HepG2 (cell line): Measurements from ENCODE around the gene ACOXL. TPM values are rescaled to one million over a fixed set of nuclear protein-coding genes. Genes with fewer than 3 reads are reported as not detected.

Experiments
- ATAC-seq: fragments of 200-7000 bp; cut with Tn5 transposase; 3 replicates; pipeline ENCODE4 v1.9.1; 2020; ENCODE audit warnings: mild to moderate bottlenecking, moderate library complexity
- BruUV-seq: library from RNA; stranded (reverse); fragments of 400-500 nt; replicated peaks from 2 replicates; lab custom pipeline; 2021; lab: Mats Ljungman, UMichigan
- CTCF ChIA-PET: fragments of 300-600 bp; formaldehyde crosslinking; extraction: SDS; loops from one replicate; lab custom pipeline; 2021; ENCODE audit warnings: low total read pairs, inconsistent platforms, low intra/inter-chr PET ratio; lab: Yijun Ruan, JAX
- POLR2A ChIA-PET: fragments of 350-600 bp; sonication (Branson Sonifier 250); formaldehyde crosslinking; loops from one replicate; lab custom pipeline; 2020; ENCODE audit warnings: antibody characterized with exemption, inconsistent platforms; lab: Yijun Ruan, JAX
- DNase-seq: peaks from one replicate; pipeline ENCODE4 v3.0.0-alpha.2; 2015; ENCODE audit warnings: low spot score
- FAIRE-seq: peaks from 3 replicates; lab custom pipeline; 2011; peaks lifted over from hg19 to GRCh38; lab: Jason Lieb, UNC
- H2AFZ ChIP-seq: one replicate; pipeline ENCODE4 v1.6.1; 2011; ENCODE audit warnings: low read length, inconsistent platforms
- H3K27ac ChIP-seq: fragments of 300-600 bp; 3 replicates; pipeline ENCODE4 v1.8.0; 2011; ENCODE audit warnings: mixed run types, mild to moderate bottlenecking, mixed read lengths, low read length, inconsistent platforms; ENCODE audit not compliant: insufficient read depth; ENCODE audit errors: extremely low read length
- H3K27me3 ChIP-seq, 2 experiments: fragments of 200-600 bp in 1 of 2; 2 replicates in 1 of 2; 3 replicates in 1 of 2; pipeline versions ENCODE4 v1.6.0 to v1.8.0; 2011; ENCODE audit warnings: low read length in 2 of 2, mild to moderate bottlenecking in 2 of 2, moderate library complexity in 2 of 2, inconsistent platforms in 1 of 2; ENCODE audit not compliant: insufficient read depth in 2 of 2, control insufficient read depth in 1 of 2
- H3K36me3 ChIP-seq, 2 experiments: fragments of 200-600 bp in 1 of 2; replicated peaks in 1 of 2; 2 replicates in 1 of 2; 3 replicates in 1 of 2; pipeline versions ENCODE4 v1.5.1 to v1.8.0; 2011; ENCODE audit warnings: low read length in 2 of 2, inconsistent platforms in 1 of 2; ENCODE audit not compliant: insufficient read depth in 2 of 2, control insufficient read depth in 1 of 2
- H3K4me1 ChIP-seq: 2 replicates; pipeline ENCODE4 v1.5.1; 2012; ENCODE audit warnings: low read length, inconsistent platforms; ENCODE audit not compliant: insufficient read depth
- H3K4me2 ChIP-seq: 2 replicates; pipeline ENCODE4 v1.6.0; 2011; ENCODE audit warnings: low read depth, low read length, inconsistent platforms
- H3K4me3 ChIP-seq, 3 experiments: fragments of 200-600 bp in 1 of 3; sonication (generic), shearing (Covaris generic) in 1 of 3; replicated peaks in 1 of 3; 2 replicates each; pipeline ENCODE4 v1.5.1; 2011 to 2016; ENCODE audit warnings: low read length in 3 of 3, inconsistent platforms in 2 of 3, low read depth in 2 of 3, mild to moderate bottlenecking in 2 of 3, control low read depth in 1 of 3, mixed read lengths in 1 of 3; ENCODE audit not compliant: insufficient read depth in 1 of 3
- H3K79me2 ChIP-seq: one replicate; pipeline ENCODE4 v1.6.1; 2011; ENCODE audit warnings: low read length, inconsistent platforms; ENCODE audit not compliant: insufficient read depth
- H3K9ac ChIP-seq: 2 replicates; pipeline ENCODE4 v1.6.0; 2011; ENCODE audit warnings: mild to moderate bottlenecking, low read depth, low read length, inconsistent platforms; ENCODE audit not compliant: insufficient read depth
- H3K9me3 ChIP-seq: 2 replicates; pipeline ENCODE4 v1.5.1; 2012; ENCODE audit warnings: mild to moderate bottlenecking, low read length
- H4K20me1 ChIP-seq: 2 replicates; pipeline ENCODE4 v1.6.0; 2011; ENCODE audit warnings: inconsistent platforms, mild to moderate bottlenecking, low read length, moderate library complexity; ENCODE audit not compliant: insufficient read depth
- AKNA ChIP-seq: sonication (generic); formaldehyde crosslinking; IDR thresholded peaks from 2 replicates; pipeline ENCODE4 v1.4.0; 2020; ENCODE audit warnings: missing genetic modification reagents, borderline replicate concordance
- ATF7 ChIP-seq, 2 experiments: fragments of 450-650 bp in 1 of 2; sonication (generic) in 1 of 2; formaldehyde crosslinking in 1 of 2; IDR thresholded peaks; 2 replicates each; pipeline versions ENCODE4 v1.4.0 to v1.6.1; 2016 to 2020; ENCODE audit warnings: antibody characterized with exemption in 1 of 2, mild to moderate bottlenecking in 1 of 2, missing genetic modification reagents in 1 of 2
- DDIT3 ChIP-seq: sonication (generic); formaldehyde crosslinking; IDR thresholded peaks from 2 replicates; pipeline ENCODE4 v1.4.0; 2020; ENCODE audit warnings: mild to moderate bottlenecking, missing genetic modification reagents
- ERF ChIP-seq: IDR thresholded peaks from 2 replicates; pipeline ENCODE4 v1.6.1; 2018; ENCODE audit warnings: missing biosample characterization, missing genetic modification reagents
- IRF2 ChIP-seq: IDR thresholded peaks from 2 replicates; pipeline ENCODE4 v1.6.1; 2018; ENCODE audit warnings: missing genetic modification reagents, missing compliant biosample characterization
- KDM6A ChIP-seq: IDR thresholded peaks from 2 replicates; pipeline ENCODE4 v1.6.1; 2016; ENCODE audit warnings: low read depth
- MATR3 ChIP-seq: sonication (generic); formaldehyde crosslinking; IDR thresholded peaks from 2 replicates; pipeline ENCODE4 v1.4.0; 2020; ENCODE audit warnings: missing genetic modification reagents
- NRL ChIP-seq: sonication (generic); formaldehyde crosslinking; IDR thresholded peaks from 2 replicates; pipeline ENCODE4 v1.5.0; 2020; ENCODE audit warnings: missing genetic modification reagents, mild to moderate bottlenecking, moderate library complexity, borderline replicate concordance
- PRDM10 ChIP-seq: sonication (generic); formaldehyde crosslinking; IDR thresholded peaks from 2 replicates; pipeline ENCODE4 v1.4.0; 2020; ENCODE audit warnings: low read depth, missing genetic modification reagents
- SMYD3 ChIP-seq: sonication (generic); formaldehyde crosslinking; IDR thresholded peaks from 2 replicates; pipeline ENCODE4 v1.8.1; 2023; ENCODE audit warnings: mild to moderate bottlenecking, missing genetic modification reagents
- WIZ ChIP-seq: sonication (generic); formaldehyde crosslinking; IDR thresholded peaks from 2 replicates; pipeline ENCODE4 v1.5.1; 2020; ENCODE audit warnings: mild to moderate bottlenecking, missing genetic modification reagents
- WGBS: methylation state at CpG from one replicate; pipeline ENCODE4 v1.1.6; 2017; ENCODE audit warnings: low lambda C conversion rate; 5-methylcytosine and 5-hydroxymethylcytosine counted together
- in situ Hi-C: cut with HindIII; loops from 2 replicates; pipeline ENCODE4 v1.10.0; 2017; ENCODE audit warnings: low pct_unique_long_range_greater_than_20kb; ENCODE audit not compliant: extremely low pct_ligation_motif_present
- intact Hi-C: fragments of 100-400 bp; cut with micrococcal nuclease; formaldehyde crosslinking; loops from one replicate; pipeline ENCODE4 v1.10.0; 2022; ENCODE audit not compliant: unreplicated experiment
- polyA plus RNA-seq, 8 experiments: library from polyadenylated mRNA; depleted of rRNA in 3 of 8; stranded (reverse) in 7 of 8; unstranded in 1 of 8; fragments of >200 nt; fragmentation: Illumina TruSeq in 4 of 8; extraction: Trizol in 4 of 8; gene quantifications; 2 replicates each; pipeline versions ENCODE4 v1.2.1 to v1.2.3, GENCODE V29; 2011 to 2016; ENCODE audit warnings: low read depth in 4 of 8, missing spikeins in 1 of 8, mixed read lengths in 1 of 8; ENCODE audit not compliant: insufficient read depth in 1 of 8
- total RNA-seq, 5 experiments: library from RNA; depleted of rRNA; stranded (reverse); fragments of >200 nt; fragmentation: Illumina TruSeq; extraction: Trizol; gene quantifications; 2 replicates each; pipeline ENCODE4 v1.2.3, GENCODE V29; 2016; ENCODE audit warnings: low read depth in 1 of 5

Gene ACOXL
- total and polyA plus RNA-seq, 2 of the 13 experiments (the other 11 are each of a cell fraction or from before 2014, with no cell fraction given) = not detected

- TF ChIP-seq SMYD3 (CRISPR knock-in tag) (no peak), AKNA (CRISPR knock-in tag) (no peak), WIZ (CRISPR knock-in tag) (no peak), IRF2 (no peak), NRL (no peak)
These were observed 38.6 kb downstream of the ACOXL start (continued) for GRCh38 chr2:110770959-110771431.

- no peak overlapping the region for H3K4me2 ChIP-seq
- H2AFZ ChIP-seq = no peak overlapping the region
- H4K20me1 ChIP-seq = no peaks in the 10 kb centered on the region; the same call in 1 of the 2 replicates
- in situ Hi-C loops (no loop called here), intact Hi-C loops (no loop called here)
- ChIA-PET POLR2A (no interaction called here), CTCF (no interaction called here)
- H3K36me3 ChIP-seq = no peaks in the 10 kb centered on the region
- no peaks in the 10 kb centered on the region for H3K79me2 ChIP-seq
- no peak for ATAC-seq
- WGBS = 42% methylated on average over 5 of the region's 5 CpGs
- H3K4me3 ChIP-seq = no peak overlapping the region
- H3K4me1 ChIP-seq = peaks cover 20% of the 10 kb centered on the region
- H3K9ac ChIP-seq = no peak overlapping the region
- no peak overlapping the region for H3K27ac ChIP-seq
- no peaks in the 10 kb centered on the region for H3K9me3 ChIP-seq
- no peak for DNase-seq
- no TSS peak for BruUV-seq
- TF ChIP-seq KDM6A (CRISPR knock-in tag) (no peak), DDIT3 (CRISPR knock-in tag) (no peak), ATF7 (IDR thresholded peaks at IDR 0.05) (peak; percentile 95), ATF7 (CRISPR knock-in tag; IDR thresholded peaks at IDR 0.05) (no peak), PRDM10 (CRISPR knock-in tag) (no peak), ERF (no peak), MATR3 (CRISPR knock-in tag) (no peak)
- FAIRE-seq = no peak
- peaks cover 0 to 52% of the 10 kb centered on the region in 2 experiments; a peak in 3 of 5 replicates for H3K27me3 ChIP-seq
These were observed 39.4 kb downstream of the ACOXL start for GRCh38 chr2:110771547-110772382.
